ENCODE results near the gene HIBCH. TPM values are rescaled to one million over a fixed set of nuclear protein-coding genes. Genes with fewer than 3 reads are reported as not detected.
A peak's percentile ranks its signal among the peaks of the same experiment; 100 is the strongest.

Gene HIBCH
- total and polyA plus RNA-seq, 9 of the 15 experiments (the other 6 are each of a cell fraction or from before 2014, with no cell fraction given) = 17.0 to 65.4 (median 28.3) TPM

DNA sequence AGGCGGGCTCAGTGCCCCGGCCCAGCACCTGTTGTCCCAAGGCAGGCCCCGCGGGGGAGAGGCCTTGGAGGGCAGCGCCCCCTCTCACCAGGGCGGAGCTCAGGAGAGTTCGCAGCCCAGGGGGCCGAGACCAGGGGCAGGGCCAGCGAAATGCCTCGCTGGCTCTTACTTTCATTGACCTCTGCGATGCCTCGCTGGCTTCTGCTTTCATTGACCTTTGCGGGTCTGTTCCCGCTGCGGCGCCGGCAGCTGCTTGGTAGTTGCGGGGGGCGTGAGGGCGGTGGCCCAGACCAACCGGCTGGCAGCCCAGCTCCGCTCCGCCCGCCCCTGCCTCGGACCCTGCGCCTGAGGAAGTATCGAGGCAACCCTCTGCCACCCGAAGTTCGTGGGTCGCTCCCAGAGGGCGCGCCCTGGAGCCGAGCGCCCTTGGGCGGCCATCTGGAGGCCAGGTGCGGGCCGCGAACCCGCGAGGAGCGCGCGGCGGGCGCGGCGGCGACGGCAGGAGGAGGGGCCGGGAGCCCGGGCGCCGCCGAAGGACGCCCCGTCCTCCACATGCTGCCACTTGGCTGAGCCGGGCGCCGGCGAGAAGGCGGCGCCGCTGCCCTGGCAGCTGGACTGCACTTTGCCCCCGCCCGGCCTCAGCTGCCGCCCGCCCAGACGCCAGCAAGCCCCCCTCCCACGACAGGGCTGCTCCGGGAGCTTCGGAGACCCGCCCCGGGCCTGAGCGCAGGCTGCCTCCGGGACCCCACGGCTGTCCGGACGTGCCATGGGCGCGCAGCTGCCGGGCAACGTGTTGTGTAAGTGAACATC is 139.1 kb downstream of the HIBCH start (continued):
- TF ChIP-seq, protein P1, sequence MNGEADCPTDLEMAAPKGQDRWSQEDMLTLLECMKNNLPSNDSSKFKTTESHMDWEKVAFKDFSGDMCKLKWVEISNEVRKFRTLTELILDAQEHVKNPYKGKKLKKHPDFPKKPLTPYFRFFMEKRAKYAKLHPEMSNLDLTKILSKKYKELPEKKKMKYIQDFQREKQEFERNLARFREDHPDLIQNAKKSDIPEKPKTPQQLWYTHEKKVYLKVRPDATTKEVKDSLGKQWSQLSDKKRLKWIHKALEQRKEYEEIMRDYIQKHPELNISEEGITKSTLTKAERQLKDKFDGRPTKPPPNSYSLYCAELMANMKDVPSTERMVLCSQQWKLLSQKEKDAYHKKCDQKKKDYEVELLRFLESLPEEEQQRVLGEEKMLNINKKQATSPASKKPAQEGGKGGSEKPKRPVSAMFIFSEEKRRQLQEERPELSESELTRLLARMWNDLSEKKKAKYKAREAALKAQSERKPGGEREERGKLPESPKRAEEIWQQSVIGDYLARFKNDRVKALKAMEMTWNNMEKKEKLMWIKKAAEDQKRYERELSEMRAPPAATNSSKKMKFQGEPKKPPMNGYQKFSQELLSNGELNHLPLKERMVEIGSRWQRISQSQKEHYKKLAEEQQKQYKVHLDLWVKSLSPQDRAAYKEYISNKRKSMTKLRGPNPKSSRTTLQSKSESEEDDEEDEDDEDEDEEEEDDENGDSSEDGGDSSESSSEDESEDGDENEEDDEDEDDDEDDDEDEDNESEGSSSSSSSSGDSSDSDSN (IDR thresholded peaks at IDR 0.05; ENCODE audit: borderline replicate concordance in 1 of 2, low read depth in 2 of 2, low read length in 2 of 2) = peak; percentile 43 to 60; a peak in 2 of 4 replicates
- 0 out of 2 replicates have a peak, but pooled peaks have one; percentile 35 for TF ChIP-seq MTA1 (IDR thresholded peaks at IDR 0.05; ENCODE audit: borderline replicate concordance)
- TF ChIP-seq ZNF507 (tag; conservative IDR thresholded peaks at IDR 0.05) = no peak
- peak; percentile 25; the same call in 1 of the 2 replicates for TF ChIP-seq CBFA2T3 (IDR thresholded peaks at IDR 0.05)
- peak; percentile 43 for TF ChIP-seq POLR2B (IDR thresholded peaks at IDR 0.05; ENCODE audit: low read depth, partially characterized antibody)
- TF ChIP-seq, protein P2, sequence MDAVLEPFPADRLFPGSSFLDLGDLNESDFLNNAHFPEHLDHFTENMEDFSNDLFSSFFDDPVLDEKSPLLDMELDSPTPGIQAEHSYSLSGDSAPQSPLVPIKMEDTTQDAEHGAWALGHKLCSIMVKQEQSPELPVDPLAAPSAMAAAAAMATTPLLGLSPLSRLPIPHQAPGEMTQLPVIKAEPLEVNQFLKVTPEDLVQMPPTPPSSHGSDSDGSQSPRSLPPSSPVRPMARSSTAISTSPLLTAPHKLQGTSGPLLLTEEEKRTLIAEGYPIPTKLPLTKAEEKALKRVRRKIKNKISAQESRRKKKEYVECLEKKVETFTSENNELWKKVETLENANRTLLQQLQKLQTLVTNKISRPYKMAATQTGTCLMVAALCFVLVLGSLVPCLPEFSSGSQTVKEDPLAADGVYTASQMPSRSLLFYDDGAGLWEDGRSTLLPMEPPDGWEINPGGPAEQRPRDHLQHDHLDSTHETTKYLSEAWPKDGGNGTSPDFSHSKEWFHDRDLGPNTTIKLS (IDR thresholded peaks at IDR 0.05; ENCODE audit: borderline replicate concordance, low read depth) = peak; percentile 41; the same call in 1 of the 2 replicates
- peak; percentile 45; the same call in 1 of the 2 replicates for TF ChIP-seq ZNF24 (IDR thresholded peaks at IDR 0.05)
- peak; percentile 49; the same call in 1 of the 2 replicates for TF ChIP-seq SMARCA4 (IDR thresholded peaks at IDR 0.05)
- TF ChIP-seq ATF1 (CRISPR knock-in tag; IDR thresholded peaks at IDR 0.05) = no peak
- peak; percentile 40; the same call in 1 of the 2 replicates for TF ChIP-seq ATF1 (tag; IDR thresholded peaks at IDR 0.05)
- peak; percentile 28 for TF ChIP-seq PHF20 (IDR thresholded peaks at IDR 0.05; ENCODE audit: partially characterized antibody)
- TF ChIP-seq NFIC (IDR thresholded peaks at IDR 0.05) = peak; percentile 32; the same call in 1 of the 2 replicates
- peak; percentile 8; the same call in 1 of the 2 replicates for TF ChIP-seq HDAC2 (IDR thresholded peaks at IDR 0.05)
- TF ChIP-seq SMAD3 (CRISPR knock-in tag; conservative IDR thresholded peaks at IDR 0.05) = no peak
- no peak for TF ChIP-seq ZNF830 (CRISPR knock-in tag; IDR thresholded peaks at IDR 0.05)
- TF ChIP-seq RBFOX2 (IDR thresholded peaks at IDR 0.05; ENCODE audit: low read depth, low read length) = peak; percentile 84
- TF ChIP-seq SUPT5H (IDR thresholded peaks at IDR 0.05) = peak; percentile 58
- 0 out of 2 replicates have a peak, but pooled peaks have one; percentile 31 for TF ChIP-seq SMC3 (conservative IDR thresholded peaks at IDR 0.05; ENCODE audit: insufficient read depth, low read depth, low read length)
- TF ChIP-seq NR2C2 (CRISPR knock-in tag; IDR thresholded peaks at IDR 0.05) = peak; percentile 57; the same call in 1 of the 2 replicates
- TF ChIP-seq NR2C2 (tag; IDR thresholded peaks at IDR 0.05) = peak; percentile 68
- TF ChIP-seq POLR3A (IDR thresholded peaks at IDR 0.05; ENCODE audit: borderline replicate concordance, extremely low read depth, insufficient read depth, insufficient read length) = no peak
- peak; percentile 23; the same call in 1 of the 2 replicates for TF ChIP-seq NCOA1 (IDR thresholded peaks at IDR 0.05; ENCODE audit: low read depth)
- TF ChIP-seq SMARCE1 (IDR thresholded peaks at IDR 0.05) = 0 out of 2 replicates have a peak, but pooled peaks have one; percentile 43
- peak; percentile 45 for TF ChIP-seq BRD9 (IDR thresholded peaks at IDR 0.05; ENCODE audit: low read depth, partially characterized antibody)
- 0 out of 2 replicates have a peak, but pooled peaks have one; percentile 13 for TF ChIP-seq ZNF165 (CRISPR knock-in tag; IDR thresholded peaks at IDR 0.05; ENCODE audit: borderline replicate concordance)
- TF ChIP-seq, protein P3, sequence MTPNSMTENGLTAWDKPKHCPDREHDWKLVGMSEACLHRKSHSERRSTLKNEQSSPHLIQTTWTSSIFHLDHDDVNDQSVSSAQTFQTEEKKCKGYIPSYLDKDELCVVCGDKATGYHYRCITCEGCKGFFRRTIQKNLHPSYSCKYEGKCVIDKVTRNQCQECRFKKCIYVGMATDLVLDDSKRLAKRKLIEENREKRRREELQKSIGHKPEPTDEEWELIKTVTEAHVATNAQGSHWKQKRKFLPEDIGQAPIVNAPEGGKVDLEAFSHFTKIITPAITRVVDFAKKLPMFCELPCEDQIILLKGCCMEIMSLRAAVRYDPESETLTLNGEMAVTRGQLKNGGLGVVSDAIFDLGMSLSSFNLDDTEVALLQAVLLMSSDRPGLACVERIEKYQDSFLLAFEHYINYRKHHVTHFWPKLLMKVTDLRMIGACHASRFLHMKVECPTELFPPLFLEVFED (CRISPR knock-in tag; conservative IDR thresholded peaks at IDR 0.05) = no peak

All from K562 (cell line).